Spinal cord (tissue), 10 donors: ENCODE measurements around the gene NEMF. TPM values are rescaled to one million over a fixed set of nuclear protein-coding genes. Genes with fewer than 3 reads are reported as not detected.
"Not testable (repeated sequence)": the region's sequence is repeated elsewhere in the genome, so short reads cannot be mapped to it uniquely, and the experiment has no call there.

ENCODE experiments used
- DNase-seq, 6 donors: peaks; one replicate each; pipeline versions ENCODE4 v3.0.0 to v3.0.0-alpha.2; 2013 to 2015; ENCODE audit warnings: low spot score in 6 of 6, low read depth in 4 of 6
- H3K27ac ChIP-seq: one replicate; pipeline ENCODE4 v1.5.1; 2013; ENCODE audit warnings: low read depth, low read length, control low read depth
- H3K27me3 ChIP-seq: one replicate; pipeline ENCODE4 v1.6.1; 2013; ENCODE audit warnings: low read length; ENCODE audit not compliant: control insufficient read depth, insufficient read depth
- H3K36me3 ChIP-seq: one replicate; pipeline ENCODE4 v1.6.1; 2013; ENCODE audit warnings: low read length; ENCODE audit not compliant: control insufficient read depth, insufficient read depth
- H3K4me1 ChIP-seq: one replicate; pipeline ENCODE4 v1.6.1; 2013; ENCODE audit warnings: low read length; ENCODE audit not compliant: control insufficient read depth, insufficient read depth
- H3K4me3 ChIP-seq: one replicate; pipeline ENCODE4 v1.5.1; 2013; ENCODE audit warnings: low read depth, low read length, control low read depth
- H3K9me3 ChIP-seq: one replicate; pipeline ENCODE4 v1.6.1; 2013; ENCODE audit warnings: low read length; ENCODE audit not compliant: control insufficient read depth, insufficient read depth
- WGBS: methylation state at CpG from one replicate; pipeline ENCODE4 v1.1.5; 2013; ENCODE audit warnings: missing lambda C conversion rate; ENCODE audit not compliant: insufficient coverage; 5-methylcytosine and 5-hydroxymethylcytosine counted together
- polyA plus RNA-seq, 2 donors: library from polyadenylated mRNA; unstranded; fragments of 120-200 nt; gene quantifications; one replicate each; pipeline ENCODE4 v1.2.1, GENCODE V29; 2013; ENCODE audit not compliant: insufficient read length in 2 of 2
- total RNA-seq, 2 donors: library from RNA; depleted of rRNA in 1 of 2; stranded (reverse); fragments of 120-200 nt in 1 of 2; fragments of >200 nt in 1 of 2; gene quantifications; one replicate each; pipeline versions ENCODE4 v1.2.3 to v1.2.4, GENCODE V29; 2013 to 2014
- donor health status: healthy.

NEMF gene
- total and polyA plus RNA-seq, 4 donors, result 54.5 to 111 (median 84.1) TPM

DNA sequence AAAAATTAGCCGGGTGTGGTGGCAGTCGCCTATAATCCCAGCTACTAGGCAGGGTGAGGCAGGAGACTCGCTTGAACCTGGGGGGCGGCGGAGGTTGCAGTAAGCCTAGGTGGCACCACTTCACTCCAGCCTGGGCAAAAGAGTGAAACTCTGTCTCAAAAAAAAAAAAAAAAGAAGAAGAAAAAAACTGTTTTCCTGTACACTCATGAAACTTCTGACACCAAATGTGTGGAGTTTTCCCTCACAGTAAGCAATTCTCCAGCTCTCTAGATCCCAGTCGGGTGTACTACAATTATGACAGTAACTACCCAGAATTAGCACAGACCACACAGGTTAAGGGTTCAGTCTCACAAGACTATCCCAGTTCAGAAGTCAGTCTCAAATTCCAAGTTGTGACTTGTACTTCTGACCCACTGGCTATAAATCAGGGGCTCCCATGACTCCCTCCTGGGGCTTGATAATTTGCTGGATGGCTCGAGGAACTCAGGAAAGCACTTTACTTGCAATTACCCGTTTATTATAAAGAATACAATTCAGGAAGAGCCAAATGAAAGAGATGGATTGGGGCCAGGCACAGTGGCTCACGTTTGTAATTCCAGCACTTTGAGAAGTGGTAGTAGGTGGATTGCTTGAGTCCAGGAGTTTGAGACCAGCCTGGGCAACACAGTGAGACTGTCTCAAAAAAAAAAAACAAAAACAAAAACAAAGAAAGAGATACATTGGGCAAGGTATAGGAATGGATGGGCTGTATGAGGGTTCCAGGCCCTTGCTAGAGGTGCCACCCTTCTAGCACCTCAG is 27.9 kb upstream of the NEMF start:
- Histone ChIP-seq H3K4me1 (no peaks in the 10 kb centered on the region), H3K27me3 (no peaks in the 10 kb centered on the region), H3K36me3 (no peaks in the 10 kb centered on the region), H3K4me3 (no peak overlapping the region), H3K27ac (no peak overlapping the region), H3K9me3 (no peaks in the 10 kb centered on the region)
- DNase-seq, result no peak
- WGBS, result 78% methylated on average over 7 of the region's 9 CpGs

DNA sequence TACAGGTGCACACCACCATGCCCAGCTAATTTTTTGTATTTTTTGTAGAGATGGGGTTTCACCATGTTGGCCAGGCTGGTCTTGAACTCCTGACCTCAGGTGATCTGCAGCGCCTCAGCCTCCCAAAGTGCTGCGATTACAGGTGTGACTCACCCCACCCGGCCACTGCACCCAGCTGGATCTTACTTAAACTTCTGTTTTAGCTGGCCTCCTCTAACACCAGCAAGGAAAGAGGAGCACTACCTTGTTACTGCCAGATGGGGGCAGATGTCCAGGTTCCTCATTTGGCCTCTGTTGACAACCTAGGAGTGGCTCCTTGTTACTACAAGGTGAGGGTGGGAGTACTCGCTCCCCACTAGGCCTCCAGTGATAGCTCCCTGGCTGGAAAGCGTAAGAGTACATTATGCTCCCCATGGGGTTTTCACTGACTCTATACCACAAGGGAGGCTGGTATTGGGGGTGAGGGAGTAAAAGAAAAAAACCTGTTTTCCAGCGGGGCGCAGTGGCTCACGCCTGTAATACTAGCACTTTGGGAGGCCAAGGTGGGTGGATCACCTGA is 27.1 kb upstream of the NEMF start:
- H3K9me3 ChIP-seq, result no peaks in the 10 kb centered on the region
- H3K4me3 ChIP-seq, result no peak overlapping the region
- no peaks in the 10 kb centered on the region for H3K4me1 ChIP-seq
- WGBS, result 84% methylated on average over 5 of the region's 8 CpGs
- H3K27ac ChIP-seq, result no peak overlapping the region
- peak in 2 of 6 donors; percentile 43 to 55 for DNase-seq
- no peaks in the 10 kb centered on the region for H3K36me3 ChIP-seq
- H3K27me3 ChIP-seq, result no peaks in the 10 kb centered on the region

DNA sequence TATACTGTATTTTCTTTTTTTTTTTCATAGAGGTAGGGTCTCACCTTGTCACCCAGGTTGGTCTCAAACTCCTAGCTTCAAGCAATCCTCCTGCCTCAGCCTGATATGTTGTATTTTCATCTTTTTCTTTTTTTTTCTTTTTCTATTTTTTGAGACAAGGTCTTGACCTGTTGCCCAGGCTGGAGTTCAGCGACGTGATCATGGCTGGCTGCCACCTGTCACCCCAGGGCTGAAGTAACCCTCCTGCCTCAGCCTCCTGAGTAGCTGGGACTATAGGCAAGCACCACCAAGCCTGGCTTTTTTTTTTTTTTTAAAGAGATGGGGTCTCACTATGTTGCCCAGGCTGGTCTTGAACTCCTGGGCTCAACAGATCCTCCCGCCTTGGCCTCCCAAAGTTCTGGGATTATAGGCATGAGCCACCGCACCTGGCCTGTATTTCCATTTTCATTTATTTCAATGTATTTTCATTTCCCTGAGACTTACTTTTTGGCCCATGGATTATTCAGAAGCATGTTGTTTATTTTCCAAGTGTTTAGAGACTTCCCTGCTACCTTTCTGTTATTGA is 24.1 kb upstream of the NEMF start:
- Histone ChIP-seq H3K36me3 (no peaks in the 10 kb centered on the region), H3K4me3 (no peak overlapping the region), H3K9me3 (no peaks in the 10 kb centered on the region), H3K4me1 (no peaks in the 10 kb centered on the region), H3K27me3 (no peaks in the 10 kb centered on the region), H3K27ac (no peak overlapping the region)
- no peak for DNase-seq
- WGBS, result no CpG with 5 or more reads among the region's 4 CpGs

DNA sequence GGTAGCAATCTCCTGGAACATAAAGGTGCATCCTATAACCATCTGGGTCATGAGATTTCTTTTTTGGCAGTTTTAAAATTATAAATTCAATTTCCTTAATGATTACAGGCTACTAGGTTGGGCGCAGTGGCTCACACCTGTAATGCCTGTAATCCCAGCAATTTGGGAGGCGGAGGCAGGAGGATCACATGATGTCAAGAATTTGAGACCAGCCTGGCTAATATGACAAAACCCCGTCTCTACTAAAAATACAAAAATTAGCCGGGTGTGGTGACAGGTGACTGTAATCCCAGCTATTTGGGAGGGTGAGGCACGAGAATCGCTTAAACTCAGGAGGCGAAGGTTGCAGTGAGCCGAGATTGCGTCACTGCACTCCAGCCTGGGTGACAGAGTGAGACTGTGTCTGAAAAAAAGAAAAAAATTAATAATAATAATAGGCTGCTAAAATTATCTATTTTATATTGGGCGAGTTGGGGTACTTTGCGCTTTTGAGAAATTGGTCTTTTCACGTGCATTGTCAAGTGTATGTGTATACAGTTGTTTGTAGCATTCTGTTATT is 23.1 kb upstream of the NEMF start:
- Histone ChIP-seq H3K36me3 (no peaks in the 10 kb centered on the region), H3K9me3 (no peaks in the 10 kb centered on the region), H3K4me1 (no peaks in the 10 kb centered on the region), H3K27ac (no peak overlapping the region), H3K4me3 (no peak overlapping the region), H3K27me3 (no peaks in the 10 kb centered on the region)
- DNase-seq, result no peak
- WGBS, result 100% methylated on average over 2 of the region's 12 CpGs

DNA sequence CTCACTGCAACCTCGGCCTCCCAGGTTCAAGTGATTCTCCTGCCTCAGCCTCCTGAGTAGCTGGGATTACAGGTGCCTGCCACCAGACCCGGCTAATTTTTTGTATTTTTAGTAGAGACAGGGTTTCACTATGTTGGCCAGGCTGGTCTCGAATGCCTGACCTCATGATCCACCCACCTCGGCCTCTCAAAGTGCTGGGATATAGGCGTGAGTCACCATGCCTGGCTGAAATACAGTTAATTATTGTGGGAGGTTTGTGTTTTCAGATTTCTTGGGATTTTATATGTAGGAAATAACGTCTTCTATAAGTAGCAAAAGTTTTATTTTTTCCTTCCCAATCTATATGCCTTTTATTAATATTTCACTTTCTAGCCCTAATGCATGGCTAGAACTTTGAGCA is 21.0 kb upstream of the NEMF start:
- DNase-seq, H3K9me3 ChIP-seq, H3K4me1 ChIP-seq, H3K4me3 ChIP-seq, H3K27me3 ChIP-seq, H3K27ac ChIP-seq, H3K36me3 ChIP-seq: not testable (repeated sequence)
- whole genome bisulfite sequencing, result 90% methylated on average over 3 of the region's 6 CpGs

DNA sequence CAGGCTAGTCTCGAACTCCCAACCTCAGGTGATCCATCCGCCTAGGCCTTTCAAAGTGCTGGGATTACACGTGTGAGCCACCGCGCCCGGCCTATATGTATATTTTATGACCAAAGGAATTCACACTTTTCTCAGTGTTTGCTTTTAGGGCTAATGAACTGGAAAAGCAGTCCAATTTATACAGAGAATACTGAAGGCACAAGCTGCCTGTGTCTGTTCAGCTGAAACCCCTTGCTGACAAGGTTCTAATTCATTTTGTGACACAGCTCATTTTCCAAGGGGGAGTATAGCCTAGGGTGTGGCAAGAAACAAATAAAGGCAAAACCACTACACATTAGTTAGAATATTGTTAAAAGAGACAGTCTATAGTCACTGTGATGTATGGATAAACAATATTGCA is 18.3 kb upstream of the NEMF start:
- no peak for DNase-seq
- no peak overlapping the region for H3K27ac ChIP-seq
- H3K27me3 ChIP-seq, result no peaks in the 10 kb centered on the region
- 40% methylated on average over 1 of the region's 6 CpGs for WGBS
- no peak overlapping the region for H3K4me3 ChIP-seq
- H3K36me3 ChIP-seq, result no peaks in the 10 kb centered on the region
- H3K4me1 ChIP-seq, result peaks cover 12% of the 10 kb centered on the region
- H3K9me3 ChIP-seq, result no peaks in the 10 kb centered on the region

DNA sequence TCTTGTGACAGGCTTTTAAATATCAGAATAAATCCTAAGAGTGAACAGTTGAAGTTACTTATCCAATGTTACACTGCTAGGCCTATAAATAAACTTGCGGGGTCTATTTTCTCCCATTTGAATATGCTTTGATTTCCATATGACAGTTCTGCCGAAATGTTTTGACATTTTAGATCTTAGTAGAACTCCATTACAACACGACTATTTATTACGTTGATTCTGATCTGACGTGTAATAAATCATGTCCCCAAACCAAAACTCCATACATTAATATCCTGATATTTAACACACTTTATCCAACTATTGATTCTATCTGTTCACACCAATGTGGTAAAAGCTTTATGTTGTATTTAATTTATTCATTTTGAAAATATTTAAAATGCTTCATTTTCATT is 16.1 kb upstream of the NEMF start:
- Histone ChIP-seq H3K9me3 (no peaks in the 10 kb centered on the region), H3K27ac (peak overlapping the region; percentile 95), H3K4me1 (peaks cover 12% of the 10 kb centered on the region), H3K27me3 (no peaks in the 10 kb centered on the region), H3K4me3 (peak overlapping the region; percentile 85), H3K36me3 (no peaks in the 10 kb centered on the region)
- no CpG with 5 or more reads among the region's 5 CpGs for WGBS
- DNase-seq, result no peak

DNA sequence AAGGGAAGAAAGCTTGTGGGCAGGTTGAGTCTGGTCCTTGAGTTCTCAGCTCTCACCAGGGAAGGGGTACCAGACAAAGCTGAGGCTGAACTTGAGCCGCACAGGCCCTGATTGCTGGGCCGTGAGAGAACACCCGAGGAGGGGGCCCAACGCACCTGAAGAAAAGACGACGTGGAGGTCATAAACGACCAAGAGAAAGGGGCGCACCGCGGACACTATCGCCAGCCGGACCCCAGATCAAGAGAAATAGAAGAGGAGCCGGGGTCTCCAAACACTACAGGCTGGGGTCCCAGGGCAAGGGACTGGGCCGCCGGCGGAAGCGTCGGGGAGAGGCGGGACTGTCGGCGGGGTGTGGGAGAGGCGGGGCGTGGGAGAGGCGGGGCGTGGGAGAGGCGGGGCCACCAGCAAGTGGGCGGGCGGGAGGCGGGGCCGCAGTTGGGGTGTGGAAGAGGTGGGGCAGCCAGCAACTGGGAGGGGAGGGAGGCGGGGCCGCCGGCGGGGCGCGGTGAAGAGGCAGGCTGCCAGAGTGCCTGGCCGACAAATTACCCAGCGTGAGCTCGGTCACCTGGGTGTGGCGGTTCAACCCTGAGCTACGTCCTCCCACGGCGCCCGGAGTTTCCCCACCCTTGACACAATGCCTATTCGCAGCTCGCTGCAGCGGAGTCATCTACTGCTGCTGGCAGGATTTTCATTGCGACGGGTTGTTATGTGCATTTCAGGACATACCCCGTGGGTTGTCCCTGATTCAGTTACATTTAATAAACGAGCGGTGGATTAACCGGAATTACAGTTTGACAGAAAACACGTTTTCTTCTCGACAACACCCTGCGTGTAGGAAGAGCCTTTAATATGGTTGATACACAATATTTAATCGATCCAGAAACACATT is 15.5 kb upstream of the NEMF start:
- Histone ChIP-seq H3K27me3 (no peaks in the 10 kb centered on the region), H3K27ac (peak overlapping the region; percentile 95), H3K4me3 (peak overlapping the region; percentile 85), H3K9me3 (no peaks in the 10 kb centered on the region), H3K4me1 (peaks cover 12% of the 10 kb centered on the region), H3K36me3 (no peaks in the 10 kb centered on the region)
- under 1% methylated on average over 42 of the region's 57 CpGs for WGBS
- DNase-seq, result peak in 5 of 6 donors; percentile 71 to 96 (median 80)

DNA sequence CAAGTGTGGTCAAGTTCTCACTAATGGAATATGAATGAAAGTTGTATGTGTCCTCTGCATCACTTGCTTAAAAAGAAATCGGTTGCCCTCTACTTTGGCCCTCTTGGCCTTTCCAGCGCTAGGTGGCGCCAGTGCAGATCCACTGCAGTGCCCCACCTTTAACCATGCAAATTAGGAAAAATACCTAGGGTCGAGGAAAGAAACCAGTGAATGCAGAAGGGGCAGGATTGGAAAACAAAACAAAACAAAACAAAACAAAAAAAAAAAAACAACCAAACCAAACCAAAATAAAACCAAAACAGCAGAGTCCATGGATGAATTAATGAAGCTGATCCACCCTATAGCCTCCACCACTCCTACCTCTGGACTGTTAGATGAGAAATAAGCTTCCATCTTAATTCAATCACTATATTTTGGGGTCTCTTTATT is 12.9 kb upstream of the NEMF start:
- Histone ChIP-seq H3K9me3 (no peaks in the 10 kb centered on the region), H3K4me3 (no peak overlapping the region), H3K27ac (no peak overlapping the region), H3K27me3 (no peaks in the 10 kb centered on the region), H3K4me1 (peaks cover 12% of the 10 kb centered on the region), H3K36me3 (no peaks in the 10 kb centered on the region)
- DNase-seq, result peak in 2 of 6 donors; percentile 79 to 81
- WGBS, result 0% methylated on average over 2 of the region's 4 CpGs
